NB4 (cell line): Measurements from ENCODE around the gene GRIN2A.

Source experiments
- MYC ChIP-seq: IDR thresholded peaks from 2 replicates; pipeline ENCODE4 v1.6.1; 2011; ENCODE audit warnings: low read depth, low read length
- POLR2A ChIP-seq: IDR thresholded peaks from 2 replicates; pipeline ENCODE4 v1.6.1; 2011; ENCODE audit warnings: mild to moderate bottlenecking; ENCODE audit not compliant: insufficient read length; ENCODE audit errors: extremely low read depth
- TF ChIP-seq, protein P1 (sequence below): IDR thresholded peaks from one replicate; pipeline ENCODE4 v1.5.1; 2012; ENCODE audit warnings: low read depth, low read length
- TF ChIP-seq, protein P2 (sequence below): IDR thresholded peaks from 2 replicates; pipeline ENCODE4 v1.6.1; 2011; ENCODE audit warnings: low read depth, low read length

DNA sequence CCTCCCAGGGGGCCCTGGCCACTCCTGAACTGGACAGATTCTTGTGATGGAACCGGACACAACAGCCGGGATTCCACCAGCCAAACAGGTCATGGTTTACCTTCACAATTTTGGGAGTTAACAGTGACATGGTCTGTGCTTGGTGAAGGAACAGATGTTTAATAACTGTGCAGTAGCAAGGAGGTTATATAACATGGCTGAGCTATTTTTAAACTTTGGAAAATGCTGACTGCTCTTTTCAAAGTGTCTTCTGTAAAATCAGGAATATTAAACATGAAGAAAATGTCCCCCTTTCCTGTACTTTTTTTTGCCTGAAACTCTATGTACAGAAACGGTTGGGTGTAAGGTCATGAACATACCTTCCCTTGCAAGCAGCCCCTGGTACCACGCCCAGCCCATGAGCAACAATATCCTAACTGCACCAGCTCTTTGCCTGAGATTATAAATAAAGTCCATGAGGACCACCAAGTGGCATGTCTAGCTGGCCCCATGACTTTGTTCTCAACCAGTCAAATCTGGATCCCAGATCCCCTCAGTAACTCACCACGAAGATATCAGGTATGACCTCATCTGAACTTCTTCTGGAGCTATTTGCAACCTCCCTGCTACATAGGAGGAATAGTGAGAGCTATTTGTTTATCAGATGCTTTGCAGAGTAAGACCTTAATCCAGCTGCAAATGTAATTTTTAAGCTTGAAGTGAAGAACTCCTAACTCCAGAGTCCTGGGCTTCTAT lies 249.1 kb downstream of the GRIN2A start:
- TF ChIP-seq, protein P1, sequence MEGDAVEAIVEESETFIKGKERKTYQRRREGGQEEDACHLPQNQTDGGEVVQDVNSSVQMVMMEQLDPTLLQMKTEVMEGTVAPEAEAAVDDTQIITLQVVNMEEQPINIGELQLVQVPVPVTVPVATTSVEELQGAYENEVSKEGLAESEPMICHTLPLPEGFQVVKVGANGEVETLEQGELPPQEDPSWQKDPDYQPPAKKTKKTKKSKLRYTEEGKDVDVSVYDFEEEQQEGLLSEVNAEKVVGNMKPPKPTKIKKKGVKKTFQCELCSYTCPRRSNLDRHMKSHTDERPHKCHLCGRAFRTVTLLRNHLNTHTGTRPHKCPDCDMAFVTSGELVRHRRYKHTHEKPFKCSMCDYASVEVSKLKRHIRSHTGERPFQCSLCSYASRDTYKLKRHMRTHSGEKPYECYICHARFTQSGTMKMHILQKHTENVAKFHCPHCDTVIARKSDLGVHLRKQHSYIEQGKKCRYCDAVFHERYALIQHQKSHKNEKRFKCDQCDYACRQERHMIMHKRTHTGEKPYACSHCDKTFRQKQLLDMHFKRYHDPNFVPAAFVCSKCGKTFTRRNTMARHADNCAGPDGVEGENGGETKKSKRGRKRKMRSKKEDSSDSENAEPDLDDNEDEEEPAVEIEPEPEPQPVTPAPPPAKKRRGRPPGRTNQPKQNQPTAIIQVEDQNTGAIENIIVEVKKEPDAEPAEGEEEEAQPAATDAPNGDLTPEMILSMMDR, result no peak
- no peak for TF ChIP-seq POLR2A
- TF ChIP-seq, protein P2, sequence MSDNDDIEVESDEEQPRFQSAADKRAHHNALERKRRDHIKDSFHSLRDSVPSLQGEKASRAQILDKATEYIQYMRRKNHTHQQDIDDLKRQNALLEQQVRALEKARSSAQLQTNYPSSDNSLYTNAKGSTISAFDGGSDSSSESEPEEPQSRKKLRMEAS, result no peak
- no peak for TF ChIP-seq MYC
